Smooth muscle cell (in vitro differentiated cells): ENCODE results near the gene PJVK. TPM values are rescaled to one million over a fixed set of nuclear protein-coding genes. Genes with fewer than 3 reads are reported as not detected.

Experiments
- DNase-seq: peaks from one replicate; lab custom pipeline; 2025; ENCODE audit not compliant: unreplicated experiment; lab: John Stamatoyannopoulos, UW
- H2AFZ ChIP-seq: fragments of 200-600 bp; sonication (generic); 2 replicates; pipeline ENCODE4 v1.6.0; 2016; ENCODE audit warnings: antibody characterized with exemption, low read depth, mild to moderate bottlenecking
- H3F3A ChIP-seq: fragments of 200-600 bp; sonication (generic); 2 replicates; pipeline ENCODE4 v1.6.0; 2017; ENCODE audit warnings: antibody characterized with exemption, low read depth
- H3K27ac ChIP-seq: fragments of 200-600 bp; sonication (generic); 2 replicates; pipeline ENCODE4 v1.5.1; 2016; ENCODE audit warnings: low read depth, mild to moderate bottlenecking
- H3K27me3 ChIP-seq: fragments of 200-600 bp; sonication (generic); 2 replicates; pipeline ENCODE4 v1.6.1; 2016; ENCODE audit warnings: low read depth, mild to moderate bottlenecking
- H3K36me3 ChIP-seq: fragments of 200-600 bp; sonication (generic); 2 replicates; pipeline ENCODE4 v1.5.1; 2016; ENCODE audit warnings: low read depth
- H3K4me1 ChIP-seq: fragments of 200-600 bp; sonication (generic); 2 replicates; pipeline ENCODE4 v1.5.1; 2016; ENCODE audit warnings: low read depth
- H3K4me2 ChIP-seq: fragments of 200-600 bp; sonication (generic); 2 replicates; pipeline ENCODE4 v1.6.0; 2016; ENCODE audit warnings: mild to moderate bottlenecking
- H3K4me3 ChIP-seq: fragments of 200-600 bp; sonication (generic); 2 replicates; pipeline ENCODE4 v1.5.1; 2016; ENCODE audit warnings: mild to moderate bottlenecking
- H3K79me2 ChIP-seq: fragments of 200-600 bp; sonication (generic); 2 replicates; pipeline ENCODE4 v1.6.0; 2016; ENCODE audit warnings: low read depth, mild to moderate bottlenecking
- H3K9ac ChIP-seq: fragments of 200-600 bp; sonication (generic); 2 replicates; pipeline ENCODE4 v1.6.0; 2016; ENCODE audit warnings: low read depth
- H3K9me3 ChIP-seq: fragments of 200-600 bp; sonication (generic); replicated peaks from 2 replicates; pipeline ENCODE4 v1.5.1; 2016; ENCODE audit warnings: low read depth
- H4K20me1 ChIP-seq: fragments of 200-600 bp; sonication (generic); 2 replicates; pipeline ENCODE4 v1.6.0; 2016; ENCODE audit warnings: low read depth
- WGBS: methylation state at CpG from one replicate; pipeline ENCODE4 v1.1.7; 2016; ENCODE audit warnings: low lambda C conversion rate; 5-methylcytosine and 5-hydroxymethylcytosine counted together
- polyA plus RNA-seq: library from polyadenylated mRNA; unstranded; fragments of >200 nt; fragmentation: Nextera tagmentation; extraction: Ambion mirVana; gene quantifications from 2 replicates; pipeline ENCODE4 v1.2.1, GENCODE V29; 2016
- total RNA-seq: library from RNA; depleted of rRNA; stranded (reverse); fragments of >200 nt; gene quantifications from 2 replicates; pipeline ENCODE4 v1.2.3, GENCODE V29; 2014
- TF ChIP-seq, protein P1 (sequence below): fragments of 200-600 bp; sonication (generic); IDR thresholded peaks from 2 replicates; pipeline ENCODE4 v1.5.1; 2017; ENCODE audit warnings: borderline replicate concordance, mild to moderate bottlenecking, antibody characterized with exemption; ENCODE audit not compliant: insufficient read depth, poor library complexity, severe bottlenecking

The PJVK gene
- total and polyA plus RNA-seq, 2 experiments from 2014 or later, result 1.9 to 3.3 TPM

DNA sequence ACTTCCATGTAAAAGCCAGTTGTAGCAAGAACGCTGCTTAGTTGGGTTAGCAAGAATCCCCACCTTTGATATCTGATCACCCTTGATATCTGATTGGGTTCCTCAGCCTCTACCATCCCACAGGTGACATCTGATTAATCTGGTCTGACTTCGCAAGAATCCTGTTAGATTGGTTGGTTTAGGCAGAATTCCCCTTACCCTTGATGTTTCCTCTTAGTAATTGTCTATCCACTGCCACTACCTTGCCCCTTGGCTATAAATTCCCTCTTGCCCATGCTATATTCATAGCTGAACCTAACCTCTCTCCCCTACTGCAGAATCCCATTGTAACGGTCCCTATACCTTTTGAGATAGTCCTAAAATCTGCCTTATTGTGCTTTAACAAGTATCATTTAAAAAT, 33.3 kb upstream of the PJVK start:
- Histone ChIP-seq H3F3A (no peaks in the 10 kb centered on the region), H3K27ac (no peak overlapping the region), H3K4me3 (no peak overlapping the region), H3K9ac (no peak overlapping the region), H3K4me1 (no peaks in the 10 kb centered on the region), H2AFZ (no peak overlapping the region), H3K9me3 (no peaks in the 10 kb centered on the region), H3K4me2 (no peak overlapping the region), H3K27me3 (no peaks in the 10 kb centered on the region), H3K79me2 (peaks cover 14% of the 10 kb centered on the region), H3K36me3 (no peaks in the 10 kb centered on the region), H4K20me1 (no peaks in the 10 kb centered on the region)
- WGBS, result 96% methylated on average over 3 of the region's 3 CpGs
- DNase-seq, result no peak
- TF ChIP-seq, protein P1, sequence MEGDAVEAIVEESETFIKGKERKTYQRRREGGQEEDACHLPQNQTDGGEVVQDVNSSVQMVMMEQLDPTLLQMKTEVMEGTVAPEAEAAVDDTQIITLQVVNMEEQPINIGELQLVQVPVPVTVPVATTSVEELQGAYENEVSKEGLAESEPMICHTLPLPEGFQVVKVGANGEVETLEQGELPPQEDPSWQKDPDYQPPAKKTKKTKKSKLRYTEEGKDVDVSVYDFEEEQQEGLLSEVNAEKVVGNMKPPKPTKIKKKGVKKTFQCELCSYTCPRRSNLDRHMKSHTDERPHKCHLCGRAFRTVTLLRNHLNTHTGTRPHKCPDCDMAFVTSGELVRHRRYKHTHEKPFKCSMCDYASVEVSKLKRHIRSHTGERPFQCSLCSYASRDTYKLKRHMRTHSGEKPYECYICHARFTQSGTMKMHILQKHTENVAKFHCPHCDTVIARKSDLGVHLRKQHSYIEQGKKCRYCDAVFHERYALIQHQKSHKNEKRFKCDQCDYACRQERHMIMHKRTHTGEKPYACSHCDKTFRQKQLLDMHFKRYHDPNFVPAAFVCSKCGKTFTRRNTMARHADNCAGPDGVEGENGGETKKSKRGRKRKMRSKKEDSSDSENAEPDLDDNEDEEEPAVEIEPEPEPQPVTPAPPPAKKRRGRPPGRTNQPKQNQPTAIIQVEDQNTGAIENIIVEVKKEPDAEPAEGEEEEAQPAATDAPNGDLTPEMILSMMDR, result no peak

DNA sequence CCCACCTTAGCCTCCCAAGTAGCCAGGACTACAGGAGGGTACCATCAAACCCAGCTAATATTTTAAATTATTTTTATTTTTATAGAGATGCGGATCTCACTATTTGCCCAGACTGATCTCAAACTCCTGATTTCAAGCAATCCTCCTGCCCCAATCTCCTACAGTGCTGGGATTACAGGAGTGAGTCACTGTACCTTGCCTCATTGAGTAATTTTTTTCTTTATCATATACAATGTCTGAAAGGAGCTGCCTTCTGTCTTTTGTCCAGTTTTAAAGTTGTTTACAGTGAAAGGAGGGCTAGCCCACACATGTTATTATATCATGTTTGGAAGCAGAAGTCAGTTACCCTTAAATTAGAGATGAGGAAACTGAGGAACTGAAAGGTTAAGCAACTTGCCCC, 32.8 kb upstream of the PJVK start:
- no peak overlapping the region for H2AFZ ChIP-seq
- no peaks in the 10 kb centered on the region for H3K36me3 ChIP-seq
- no peak for DNase-seq
- H3K27me3 ChIP-seq, result no peaks in the 10 kb centered on the region
- no peaks in the 10 kb centered on the region for H3F3A ChIP-seq
- no peak overlapping the region for H3K4me2 ChIP-seq
- 95% methylated on average over 1 of the region's 1 CpG for WGBS
- no peak overlapping the region for H3K4me3 ChIP-seq
- TF ChIP-seq, protein P1, result no peak
- no peaks in the 10 kb centered on the region for H3K4me1 ChIP-seq
- no peak overlapping the region for H3K27ac ChIP-seq
- no peaks in the 10 kb centered on the region for H3K9me3 ChIP-seq
- H3K9ac ChIP-seq, result no peak overlapping the region
- H4K20me1 ChIP-seq, result no peaks in the 10 kb centered on the region
- peaks cover 18% of the 10 kb centered on the region for H3K79me2 ChIP-seq

DNA sequence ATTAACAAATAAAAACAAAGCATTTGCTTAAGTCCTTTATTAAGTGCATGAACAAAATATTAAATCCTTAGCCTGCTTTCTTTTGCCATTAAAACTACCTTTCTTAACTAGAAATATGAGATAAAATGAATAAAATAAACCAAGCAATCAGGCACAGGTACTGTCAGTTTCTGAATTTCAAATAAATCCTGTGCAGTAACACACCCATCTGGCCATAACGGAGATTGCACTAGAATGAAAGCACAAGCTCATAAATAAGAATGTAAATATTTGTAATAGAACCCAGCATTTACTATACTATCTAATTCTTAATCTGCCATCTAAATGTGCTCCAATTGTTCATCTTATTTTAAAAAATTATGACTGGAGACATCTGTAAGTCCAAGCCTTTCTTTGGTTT, 32.1 kb upstream of the PJVK start:
- Histone ChIP-seq H3F3A (no peaks in the 10 kb centered on the region), H3K4me1 (no peaks in the 10 kb centered on the region), H3K4me2 (no peak overlapping the region), H3K79me2 (peaks cover 18% of the 10 kb centered on the region), H3K9ac (no peak overlapping the region), H3K9me3 (no peaks in the 10 kb centered on the region), H3K27me3 (no peaks in the 10 kb centered on the region), H3K27ac (no peak overlapping the region), H3K4me3 (no peak overlapping the region), H3K36me3 (no peaks in the 10 kb centered on the region), H2AFZ (no peak overlapping the region), H4K20me1 (no peaks in the 10 kb centered on the region)
- WGBS, result 86% methylated on average over 1 of the region's 1 CpG
- no peak for DNase-seq
- TF ChIP-seq, protein P1, result no peak

DNA sequence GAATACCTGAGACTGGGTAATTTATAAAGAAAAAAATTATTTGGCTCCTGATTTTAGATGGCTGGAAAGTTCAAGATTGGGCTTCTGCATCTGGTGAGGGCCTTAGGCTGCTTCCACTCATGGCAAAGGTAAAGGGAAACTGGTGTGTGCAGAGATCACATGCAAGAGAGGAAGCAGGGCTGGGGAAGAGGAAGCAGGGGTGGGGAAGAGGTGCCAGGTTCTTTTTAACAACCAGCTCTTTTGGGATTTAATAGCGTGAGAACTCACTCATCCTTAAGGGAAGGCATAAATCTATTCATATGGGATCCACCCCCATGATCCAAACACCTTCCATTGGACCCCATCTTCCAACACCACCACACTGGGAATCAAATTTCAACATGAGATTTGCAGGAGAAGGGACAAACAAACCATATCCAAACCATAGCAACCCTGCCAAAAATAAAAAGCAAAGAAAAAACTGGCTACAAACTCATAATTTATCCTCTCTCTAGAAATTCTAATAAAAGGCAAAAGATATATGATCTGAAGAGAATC, 30.6 kb upstream of the PJVK start:
- TF ChIP-seq, protein P1, result no peak
- Histone ChIP-seq H3K4me3 (no peak overlapping the region), H3K27ac (no peak overlapping the region), H3K79me2 (peaks cover 19% of the 10 kb centered on the region), H3K36me3 (no peaks in the 10 kb centered on the region), H2AFZ (no peak overlapping the region), H3K27me3 (no peaks in the 10 kb centered on the region), H3K9me3 (no peaks in the 10 kb centered on the region), H3K9ac (no peak overlapping the region), H3K4me2 (no peak overlapping the region), H3F3A (no peaks in the 10 kb centered on the region), H3K4me1 (no peaks in the 10 kb centered on the region), H4K20me1 (no peaks in the 10 kb centered on the region)
- DNase-seq, result no peak
- WGBS, result 90% methylated on average over 1 of the region's 1 CpG
